Activated T-cell treated with anti-CD3 and anti-CD28 coated beads for 24 hours (primary cell): ENCODE data around the gene PPM1L.

Experiments used
- DNase-seq: peaks from one replicate; pipeline ENCODE4 v3.0.0-alpha.2; 2020; ENCODE audit warnings: low read depth

PPM1L gene

GRCh38 chr3:160809453-160809852, 53.4 kb downstream of the PPM1L start:
- no peak for DNase-seq

- no peak for DNase-seq
Observed at GRCh38 chr3:160810362-160811236, 54.6 kb downstream of the PPM1L start.

GRCh38 chr3:160811237-160811548, 55.2 kb downstream of the PPM1L start:
- no peak for DNase-seq

- DNase-seq, result no peak
Observed at GRCh38 chr3:160812304-160812703, 56.3 kb downstream of the PPM1L start.

GRCh38 chr3:160815280-160815679, 59.2 kb downstream of the PPM1L start:
- DNase-seq, result no peak

GRCh38 chr3:160820022-160820421, 64.0 kb downstream of the PPM1L start:
- DNase-seq, result no peak

- no peak for DNase-seq
Observed at GRCh38 chr3:160820430-160820829, 64.4 kb downstream of the PPM1L start.

- DNase-seq, result no peak
Observed at GRCh38 chr3:160822936-160823335, 66.9 kb downstream of the PPM1L start.

GRCh38 chr3:160825311-160825800, 69.3 kb downstream of the PPM1L start:
- no peak for DNase-seq

- DNase-seq, result no peak
Observed at GRCh38 chr3:160826408-160826807, 70.4 kb downstream of the PPM1L start.

GRCh38 chr3:160826991-160827390, 71.0 kb downstream of the PPM1L start:
- DNase-seq, result no peak

- no peak for DNase-seq
Observed at GRCh38 chr3:160827516-160827915, 71.5 kb downstream of the PPM1L start.

GRCh38 chr3:160828880-160829279, 72.8 kb downstream of the PPM1L start:
- DNase-seq, result no peak

GRCh38 chr3:160829486-160830009, 73.5 kb downstream of the PPM1L start:
- DNase-seq, result no peak

GRCh38 chr3:160830796-160831195, 74.8 kb downstream of the PPM1L start:
- DNase-seq, result no peak

- DNase-seq, result no peak
Observed at GRCh38 chr3:160831401-160831800, 75.4 kb downstream of the PPM1L start.

- DNase-seq, result no peak
Observed at GRCh38 chr3:160837394-160837980, 81.5 kb downstream of the PPM1L start.

GRCh38 chr3:160840590-160840989, 84.6 kb downstream of the PPM1L start:
- no peak for DNase-seq

- no peak for DNase-seq
Observed at GRCh38 chr3:160841455-160841854, 85.4 kb downstream of the PPM1L start.

- DNase-seq, result no peak
Observed at GRCh38 chr3:160842021-160843005, 86.3 kb downstream of the PPM1L start.

GRCh38 chr3:160851629-160852210, 95.7 kb downstream of the PPM1L start:
- DNase-seq, result no peak

- DNase-seq, result no peak
Observed at GRCh38 chr3:160852856-160853255, 96.8 kb downstream of the PPM1L start.
